HG02938 (cell line): ENCODE measurements around the gene TTC9B.

Experiments used
- ATAC-seq: cut with Tn5 transposase; IDR thresholded peaks from one replicate; pipeline ENCODE4 v1.9.1; 2021; ENCODE audit warnings: mild to moderate bottlenecking, moderate library complexity; ENCODE audit not compliant: unreplicated experiment

TTC9B gene

GRCh38 chr19:40216013-40216776 is 2.0 kb downstream of the TTC9B start:
- ATAC-seq: no peak

- ATAC-seq: no peak
These were observed 3.2 kb downstream of the TTC9B start for GRCh38 chr19:40214936-40215335.

DNA sequence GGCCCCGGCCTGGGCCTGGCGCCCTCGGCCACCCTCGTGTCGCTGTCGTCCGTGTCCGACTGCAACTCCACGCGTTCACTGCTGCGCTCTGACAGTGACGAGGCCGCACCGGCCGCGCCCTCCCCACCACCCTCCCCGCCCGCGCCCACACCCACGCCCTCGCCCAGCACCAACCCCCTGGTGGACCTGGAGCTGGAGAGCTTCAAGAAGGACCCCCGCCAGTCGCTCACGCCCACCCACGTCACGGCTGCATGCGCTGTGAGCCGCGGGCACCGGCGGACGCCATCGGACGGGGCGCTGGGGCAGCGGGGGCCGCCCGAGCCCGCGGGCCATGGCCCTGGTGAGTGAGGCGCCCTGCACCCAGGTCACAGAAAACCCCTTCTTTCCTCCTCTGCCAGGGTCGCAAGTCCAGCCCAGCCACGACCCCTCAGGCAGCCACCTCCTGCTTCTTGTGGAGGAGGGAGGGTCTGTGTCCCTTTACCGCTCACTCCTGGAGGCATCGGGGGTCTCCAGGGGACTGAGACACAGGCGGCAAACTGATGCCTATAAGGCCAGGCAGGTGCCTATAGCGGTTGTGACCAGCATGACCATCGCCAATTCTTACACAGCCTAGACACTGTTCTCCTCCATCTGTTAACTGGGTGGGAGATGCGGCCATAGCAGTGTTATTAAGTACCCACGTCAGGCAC is 4.2 kb downstream of the TTC9B start:
- no peak for ATAC-seq

- no peak for ATAC-seq
These were observed 4.8 kb downstream of the TTC9B start for GRCh38 chr19:40213251-40213829.

DNA sequence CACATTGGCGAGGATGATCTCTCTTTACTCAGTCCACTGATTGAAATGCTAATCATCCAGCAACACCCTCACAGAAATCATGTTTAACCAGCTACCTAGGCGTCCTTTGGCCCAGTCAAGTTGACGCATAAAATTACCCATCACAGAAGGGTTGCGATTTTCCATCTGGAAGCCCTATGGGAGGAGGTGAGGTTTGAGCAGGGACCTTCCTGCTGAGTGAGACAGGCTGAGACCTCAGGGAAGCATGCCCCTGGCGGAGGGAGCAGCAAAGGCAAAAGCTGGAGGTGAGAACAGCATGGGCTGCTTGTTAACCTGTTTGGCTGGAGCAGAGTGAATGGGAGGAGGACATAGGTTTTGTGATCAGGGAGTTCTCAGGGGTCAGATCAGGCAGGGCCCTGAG is 7.3 kb downstream of the TTC9B start:
- ATAC-seq: no peak

- no peak for ATAC-seq
These were observed 9.6 kb downstream of the TTC9B start for GRCh38 chr19:40208602-40209001.

- no peak for ATAC-seq
These were observed 12.4 kb downstream of the TTC9B start for GRCh38 chr19:40205760-40206159.

- ATAC-seq: no peak
These were observed 13.8 kb downstream of the TTC9B start for GRCh38 chr19:40204381-40204780.

DNA sequence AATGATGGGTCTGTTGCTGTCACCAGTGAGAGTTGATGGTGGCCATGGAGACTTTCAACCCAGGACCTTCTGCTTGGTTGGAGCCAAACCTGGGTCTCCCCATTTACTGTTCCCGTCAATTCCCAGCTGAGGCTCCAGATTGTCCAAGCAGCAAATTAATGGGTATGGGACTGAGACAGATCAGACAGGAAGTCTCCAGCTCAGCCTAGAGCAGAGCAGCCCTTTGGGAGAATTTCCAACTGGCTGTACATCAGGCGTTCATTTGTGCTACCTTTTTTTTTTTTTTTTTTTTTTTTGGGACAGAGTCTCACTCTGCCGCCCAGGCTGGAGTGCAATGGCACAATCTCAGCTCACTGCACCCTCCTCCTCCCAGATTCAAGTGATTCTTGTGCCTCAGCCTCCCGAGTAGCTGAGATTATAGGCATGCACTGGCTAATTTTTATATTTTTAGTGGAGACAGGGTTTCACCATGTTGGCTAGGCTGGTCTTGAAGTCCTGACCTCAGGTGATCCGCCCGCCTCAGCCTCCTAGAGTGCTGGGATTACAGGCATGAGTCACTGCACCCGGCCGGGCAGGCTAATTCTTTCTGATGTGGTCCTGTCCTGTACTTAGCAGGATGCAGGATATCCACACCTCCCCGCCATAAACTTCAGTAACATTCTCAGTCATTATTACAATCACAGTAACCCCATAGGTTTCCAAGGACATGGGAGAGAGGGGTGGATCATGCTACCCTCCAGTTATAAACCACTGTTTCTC is 17.7 kb downstream of the TTC9B start:
- ATAC-seq: no peak

DNA sequence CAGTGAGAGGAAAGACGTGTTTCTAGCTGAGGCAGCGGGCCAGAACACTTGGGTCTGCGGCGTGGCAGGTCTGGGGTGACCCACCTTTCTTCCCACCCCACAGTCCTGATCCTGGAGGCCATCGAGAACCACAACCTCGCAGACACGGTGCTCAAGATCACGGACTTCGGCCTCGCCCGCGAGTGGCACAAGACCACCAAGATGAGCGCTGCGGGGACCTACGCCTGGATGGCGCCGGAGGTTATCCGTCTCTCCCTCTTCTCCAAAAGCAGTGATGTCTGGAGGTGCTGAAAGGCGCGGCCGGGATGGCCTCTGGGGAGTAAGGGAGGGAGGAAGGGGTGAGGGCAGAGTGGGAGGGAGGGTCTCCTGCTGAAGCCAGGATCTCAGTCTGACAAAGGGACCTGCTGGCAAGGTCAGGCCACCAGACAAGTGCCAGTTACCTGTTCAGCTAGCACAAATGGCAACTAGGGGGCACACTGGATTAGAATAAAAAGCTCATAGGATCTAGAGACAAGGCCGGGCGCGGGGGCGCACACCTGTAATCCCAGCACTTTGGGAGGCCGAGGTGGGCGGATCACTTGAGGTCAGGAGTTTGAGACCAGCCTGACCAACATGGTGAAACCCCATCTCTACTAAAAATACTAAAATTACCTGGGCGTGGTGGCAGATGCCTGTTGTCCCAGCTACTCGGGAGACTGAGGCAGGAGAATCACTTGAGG is 19.8 kb downstream of the TTC9B start:
- ATAC-seq: no peak

DNA sequence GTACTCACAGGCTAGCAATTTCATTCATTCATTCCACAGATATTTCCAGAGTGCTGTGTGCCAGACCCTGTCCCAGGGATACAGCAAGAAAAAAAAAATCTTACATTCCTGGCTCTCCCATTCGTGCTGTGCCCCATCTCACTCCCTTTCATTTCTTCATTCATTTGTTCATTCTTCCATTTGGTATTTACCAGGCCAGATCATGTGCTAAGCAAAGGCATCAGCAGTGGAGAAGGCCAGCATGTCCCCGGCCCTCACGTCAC is 24.7 kb downstream of the TTC9B start:
- no peak for ATAC-seq

- ATAC-seq: no peak
These were observed 25.2 kb downstream of the TTC9B start for GRCh38 chr19:40192758-40193586.

DNA sequence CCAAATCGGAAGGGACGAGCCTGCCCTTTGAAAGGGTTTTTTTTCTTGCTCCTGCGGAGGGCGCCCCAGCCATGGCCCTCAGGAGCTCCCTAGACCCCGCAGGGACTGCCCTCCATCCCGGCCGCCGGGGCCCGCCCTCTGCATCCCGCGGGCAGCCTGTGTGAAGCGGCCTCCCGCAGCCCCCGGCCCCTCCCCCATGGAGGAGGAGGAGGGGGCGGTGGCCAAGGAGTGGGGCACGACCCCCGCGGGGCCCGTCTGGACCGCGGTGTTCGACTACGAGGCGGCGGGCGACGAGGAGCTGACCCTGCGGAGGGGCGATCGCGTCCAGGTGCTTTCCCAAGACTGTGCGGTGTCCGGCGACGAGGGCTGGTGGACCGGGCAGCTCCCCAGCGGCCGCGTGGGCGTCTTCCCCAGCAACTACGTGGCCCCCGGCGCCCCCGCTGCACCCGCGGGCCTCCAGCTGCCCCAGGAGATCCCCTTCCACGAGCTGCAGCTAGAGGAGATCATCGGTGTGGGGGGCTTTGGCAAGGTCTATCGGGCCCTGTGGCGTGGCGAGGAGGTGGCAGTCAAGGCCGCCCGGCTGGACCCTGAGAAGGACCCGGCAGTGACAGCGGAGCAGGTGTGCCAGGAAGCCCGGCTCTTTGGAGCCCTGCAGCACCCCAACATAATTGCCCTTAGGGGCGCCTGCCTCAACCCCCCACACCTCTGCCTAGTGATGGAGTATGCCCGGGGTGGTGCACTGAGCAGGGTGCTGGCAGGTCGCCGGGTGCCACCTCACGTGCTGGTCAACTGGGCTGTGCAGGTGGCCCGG is 26.1 kb downstream of the TTC9B start:
- ATAC-seq: no peak

DNA sequence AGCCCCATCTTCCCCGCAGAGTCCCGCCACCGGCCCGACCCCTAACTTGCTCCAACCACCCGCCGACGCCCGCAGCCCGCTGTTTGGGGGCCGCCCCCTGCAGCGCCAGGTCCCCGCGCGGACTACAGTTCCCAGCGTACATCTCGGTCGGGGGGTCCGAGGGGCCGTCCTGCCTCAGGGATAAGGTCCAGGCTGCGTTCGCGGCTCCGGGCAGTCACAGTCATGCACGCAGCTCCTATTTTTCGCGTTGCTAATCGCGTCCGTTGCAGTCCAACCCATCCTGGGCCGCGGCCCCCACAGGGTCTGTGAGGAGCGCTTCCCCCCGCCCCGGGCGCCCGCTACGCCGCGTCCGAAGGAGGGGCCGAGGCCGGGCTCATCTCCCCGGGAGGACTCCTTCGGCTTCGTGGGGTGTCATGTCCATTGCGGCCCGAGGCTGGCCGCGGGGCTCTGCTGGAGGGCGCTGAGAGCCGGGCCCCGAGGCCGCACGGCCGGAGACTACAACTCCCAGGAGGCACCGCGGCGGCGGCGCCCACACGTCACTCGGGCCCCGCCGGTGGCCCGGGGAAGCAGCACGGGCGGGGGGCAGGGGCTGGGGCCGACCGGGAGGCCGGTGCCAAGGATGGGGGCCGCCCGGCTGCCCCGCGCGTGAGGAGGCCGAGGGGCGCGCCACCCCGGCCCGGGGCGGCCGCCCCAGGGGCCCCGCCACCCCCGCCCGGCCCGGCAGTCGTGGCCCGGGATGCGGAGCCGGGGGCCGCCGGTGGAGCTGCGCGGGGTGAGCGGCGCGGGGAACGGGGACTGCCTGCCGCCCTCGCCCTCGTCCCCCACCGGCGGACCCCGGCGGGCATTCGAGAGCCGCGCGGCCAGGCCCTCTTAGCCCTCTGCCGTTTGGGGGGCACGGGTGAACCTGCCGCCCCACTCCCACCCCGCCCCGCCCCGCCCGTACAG is 27.0 kb downstream of the TTC9B start, which contains the start of gene MAP3K10:
TSS of gene MAP3K10 (plus strand) at position 536 of the 945 bp plus-strand sequence. CDS start 606 bp downstream, outside the sequence.
- ATAC-seq: peak; percentile 65

- ATAC-seq: no peak
These were observed 33.9 kb downstream of the TTC9B start for GRCh38 chr19:40184273-40184672.

DNA sequence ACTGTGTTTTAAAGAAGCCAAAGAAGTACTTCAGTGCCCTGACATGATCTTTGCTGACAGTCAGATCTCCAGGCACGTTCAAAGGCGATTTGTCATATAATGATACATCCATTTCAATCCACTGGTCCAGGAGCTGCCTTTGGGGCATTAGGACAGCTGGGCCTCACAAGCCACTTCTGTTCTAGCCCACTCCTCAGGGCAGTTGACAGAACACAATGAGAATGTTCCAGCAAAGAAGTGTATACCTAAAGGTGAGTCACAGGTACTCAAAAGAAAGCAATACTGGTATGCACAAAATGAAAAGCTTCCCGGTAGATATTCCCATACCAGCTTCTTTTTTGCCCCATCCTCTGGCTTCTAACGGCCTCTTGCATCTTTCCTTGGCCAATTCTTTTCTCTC is 39.4 kb downstream of the TTC9B start:
- ATAC-seq: no peak

- ATAC-seq: no peak
These were observed 40.7 kb downstream of the TTC9B start for GRCh38 chr19:40177286-40178070.
